Measurements from ENCODE around the gene C5orf46.

C5orf46 gene

DNA sequence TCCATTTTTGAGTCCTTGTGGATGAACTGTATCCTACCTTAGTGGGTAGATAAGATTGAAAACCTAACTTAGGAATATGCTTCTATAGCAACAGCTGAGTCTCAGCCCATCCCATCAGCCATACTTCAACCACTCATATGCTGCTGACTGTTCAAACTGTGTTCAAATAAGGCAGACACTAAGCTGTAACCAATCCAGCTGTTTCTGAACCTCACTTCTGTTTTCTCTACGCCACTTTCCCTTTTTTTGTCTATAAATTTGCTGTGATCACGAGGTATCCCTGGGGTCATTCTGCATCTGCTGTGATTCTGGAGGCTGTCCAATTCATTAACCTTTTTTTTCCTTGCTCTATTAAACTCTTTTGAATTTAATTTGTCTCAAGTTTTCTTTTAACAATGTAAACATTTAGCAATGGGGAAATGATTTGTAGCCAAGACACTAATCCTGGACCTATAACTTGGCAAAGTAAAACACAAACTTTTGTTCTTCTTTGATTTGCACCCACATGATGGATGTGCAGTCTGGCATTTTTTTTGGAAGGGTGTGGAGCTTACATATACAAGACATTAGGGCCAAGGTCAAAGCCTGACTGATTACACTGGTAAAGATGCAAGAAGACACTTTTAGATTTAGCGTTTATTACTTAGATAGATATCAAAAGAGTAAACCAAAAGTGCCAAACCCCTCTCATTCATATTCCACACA lies 42.7 kb downstream of the C5orf46 start:
- TF ChIP-seq, protein P1, sequence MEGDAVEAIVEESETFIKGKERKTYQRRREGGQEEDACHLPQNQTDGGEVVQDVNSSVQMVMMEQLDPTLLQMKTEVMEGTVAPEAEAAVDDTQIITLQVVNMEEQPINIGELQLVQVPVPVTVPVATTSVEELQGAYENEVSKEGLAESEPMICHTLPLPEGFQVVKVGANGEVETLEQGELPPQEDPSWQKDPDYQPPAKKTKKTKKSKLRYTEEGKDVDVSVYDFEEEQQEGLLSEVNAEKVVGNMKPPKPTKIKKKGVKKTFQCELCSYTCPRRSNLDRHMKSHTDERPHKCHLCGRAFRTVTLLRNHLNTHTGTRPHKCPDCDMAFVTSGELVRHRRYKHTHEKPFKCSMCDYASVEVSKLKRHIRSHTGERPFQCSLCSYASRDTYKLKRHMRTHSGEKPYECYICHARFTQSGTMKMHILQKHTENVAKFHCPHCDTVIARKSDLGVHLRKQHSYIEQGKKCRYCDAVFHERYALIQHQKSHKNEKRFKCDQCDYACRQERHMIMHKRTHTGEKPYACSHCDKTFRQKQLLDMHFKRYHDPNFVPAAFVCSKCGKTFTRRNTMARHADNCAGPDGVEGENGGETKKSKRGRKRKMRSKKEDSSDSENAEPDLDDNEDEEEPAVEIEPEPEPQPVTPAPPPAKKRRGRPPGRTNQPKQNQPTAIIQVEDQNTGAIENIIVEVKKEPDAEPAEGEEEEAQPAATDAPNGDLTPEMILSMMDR (conservative IDR thresholded peaks at IDR 0.05) = no peak
- H3K27ac ChIP-seq = no peak overlapping the region

DNA sequence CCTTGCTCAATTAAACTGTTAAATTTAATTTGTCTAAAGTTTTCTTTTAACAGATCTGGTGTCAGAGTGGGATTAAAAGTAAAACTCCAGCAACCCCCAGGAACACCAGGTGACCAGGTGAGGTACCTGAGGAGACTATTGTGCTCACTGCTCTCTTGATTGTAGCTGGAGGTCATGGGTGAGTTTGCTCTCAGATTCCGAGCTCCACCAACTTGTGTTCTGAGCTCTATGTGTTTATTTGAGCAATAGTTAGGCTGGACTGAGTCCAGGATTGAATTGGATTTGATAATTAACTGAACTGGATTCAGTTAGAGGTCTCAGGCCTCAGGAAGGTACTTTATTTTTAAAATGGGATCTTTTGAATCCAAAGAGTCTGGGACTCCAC lies 45.7 kb downstream of the C5orf46 start:
- peak overlapping the region; percentile 47 for H3K27ac ChIP-seq
- TF ChIP-seq, protein P1 (conservative IDR thresholded peaks at IDR 0.05) = no peak

GRCh38 chr5:147859962-147860640 lies 46.2 kb downstream of the C5orf46 start:
- TF ChIP-seq, protein P1 (conservative IDR thresholded peaks at IDR 0.05) = no peak
- H3K27ac ChIP-seq = peak overlapping the region; percentile 47

DNA sequence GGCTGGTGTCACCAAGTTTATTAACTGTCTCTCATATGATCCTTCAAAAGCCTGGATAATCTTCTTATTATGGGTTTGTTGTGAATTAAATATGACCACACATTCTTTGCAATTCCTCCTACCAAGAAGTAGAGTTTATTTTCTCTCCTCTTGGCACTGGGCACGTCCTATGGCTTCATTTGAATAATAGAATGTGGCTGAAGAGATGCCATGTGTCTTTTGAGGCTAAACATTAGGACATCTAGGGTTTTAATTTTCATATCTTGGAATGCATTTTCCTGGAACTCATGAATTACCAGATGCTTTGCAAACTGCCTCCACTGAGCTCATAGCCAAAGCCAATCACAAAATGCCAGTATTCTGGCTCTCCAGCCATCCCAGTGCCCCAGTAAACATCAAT lies 47.8 kb downstream of the C5orf46 start:
- H3K27ac ChIP-seq = no peak overlapping the region
- TF ChIP-seq, protein P1 (conservative IDR thresholded peaks at IDR 0.05) = no peak

DNA sequence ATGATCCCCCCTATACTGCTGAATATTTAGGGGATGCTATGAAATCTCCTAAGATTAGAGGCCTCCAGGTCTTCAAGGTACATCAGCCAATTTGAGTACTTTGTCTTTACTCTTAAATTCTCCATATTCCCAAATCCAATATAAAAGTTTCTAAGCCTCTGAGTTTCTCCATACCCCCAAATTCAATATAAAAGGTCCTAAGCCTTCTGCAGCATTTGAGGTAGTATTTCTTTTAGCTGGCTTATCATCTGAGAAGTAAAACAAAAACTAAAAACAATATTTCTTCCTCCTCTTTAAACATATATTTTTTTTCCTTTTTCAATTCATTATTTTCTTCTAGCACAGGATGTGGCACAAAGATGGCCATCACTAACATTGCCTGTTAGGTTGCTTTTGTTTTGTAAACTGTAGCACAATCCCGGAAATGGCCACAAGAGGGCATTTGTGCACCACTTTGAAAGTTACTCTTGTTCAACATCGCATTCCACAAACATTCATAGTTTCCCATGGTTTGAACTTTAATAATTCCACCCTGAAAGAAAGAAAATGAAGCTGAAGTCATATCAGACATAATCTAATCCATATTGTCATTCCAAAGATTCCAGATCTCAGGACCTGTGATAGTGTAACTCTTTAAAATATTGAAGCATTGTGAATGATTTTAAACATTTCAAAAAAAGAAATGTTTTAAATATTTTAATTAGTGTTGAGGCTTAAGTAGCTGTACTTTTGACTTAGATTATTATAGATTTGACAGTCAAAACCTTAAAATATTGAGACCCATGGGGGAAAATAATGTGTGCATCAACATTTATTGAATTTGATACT lies 48.8 kb downstream of the C5orf46 start:
- TF ChIP-seq, protein P1 (conservative IDR thresholded peaks at IDR 0.05) = peak; percentile 81
- no peak overlapping the region for H3K27ac ChIP-seq

GRCh38 chr5:147856801-147857200 lies 49.5 kb downstream of the C5orf46 start:
- TF ChIP-seq, protein P1 (conservative IDR thresholded peaks at IDR 0.05) = no peak
- no peak overlapping the region for H3K27ac ChIP-seq

DNA sequence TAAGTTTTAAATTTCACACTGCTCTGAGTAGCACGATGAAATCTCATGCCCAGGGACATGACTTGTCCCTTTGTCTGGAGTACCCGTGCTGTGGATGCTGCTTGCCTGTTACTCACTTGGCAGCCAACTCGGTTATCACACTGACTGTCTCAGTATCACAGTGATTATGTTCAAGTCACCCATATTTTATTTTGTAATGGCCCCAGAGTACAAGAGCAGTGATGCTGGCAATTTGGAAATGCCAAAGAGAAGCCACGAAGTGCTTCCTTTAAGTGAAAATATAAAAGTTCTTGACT lies 50.6 kb downstream of the C5orf46 start:
- no peak overlapping the region for H3K27ac ChIP-seq
- TF ChIP-seq, protein P1 (conservative IDR thresholded peaks at IDR 0.05) = no peak

Data from VCaP (cell line).